ENCODE data around the gene IL1RAPL2.
"Not testable (repeated sequence)": the region's sequence is repeated elsewhere in the genome, so short reads cannot be mapped to it uniquely, and the experiment has no call there.

The IL1RAPL2 gene

DNA sequence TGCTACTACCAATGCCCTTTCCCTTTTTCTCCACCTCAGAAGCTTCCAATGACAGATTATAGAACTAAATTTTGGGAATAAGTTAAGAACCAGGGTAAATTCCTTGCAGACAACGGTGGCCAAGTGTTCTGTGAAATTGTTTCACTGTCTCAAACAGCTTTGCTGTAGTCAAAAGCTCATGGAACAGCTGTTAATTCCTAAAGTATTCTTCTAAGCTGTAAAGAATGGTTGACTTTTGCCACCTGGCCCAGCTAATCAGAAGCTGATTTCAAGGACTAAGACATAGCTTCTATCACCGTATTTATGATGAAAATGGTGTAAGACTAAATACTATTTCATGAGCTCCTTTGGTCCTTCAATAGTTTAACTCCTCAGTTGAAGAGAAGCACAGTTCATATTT is 297.5 kb downstream of the IL1RAPL2 start:
- DNase-seq: no peak

DNA sequence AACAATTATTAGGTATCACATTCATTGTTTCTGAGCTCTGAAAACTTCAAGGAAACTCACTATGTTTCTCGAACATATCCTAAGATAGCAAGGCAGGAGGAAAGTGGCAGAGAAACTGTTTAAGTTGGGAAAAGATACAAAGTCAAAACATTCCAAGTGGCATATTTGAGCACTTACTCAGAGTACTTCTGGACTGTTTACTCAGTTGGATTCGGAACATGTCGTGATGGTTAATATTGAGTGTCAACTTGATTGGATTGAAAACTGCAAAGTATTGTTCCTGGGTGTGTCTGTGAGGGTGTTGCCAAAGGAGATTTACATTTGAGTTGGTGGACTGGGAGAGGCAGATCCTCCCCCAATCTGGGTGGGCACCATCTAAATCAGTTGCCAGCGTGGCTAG is 298.3 kb downstream of the IL1RAPL2 start:
- no peak for DNase-seq

GRCh38 chrX:104877504-104877903 is 311.5 kb downstream of the IL1RAPL2 start:
- DNase-seq: no peak

DNA sequence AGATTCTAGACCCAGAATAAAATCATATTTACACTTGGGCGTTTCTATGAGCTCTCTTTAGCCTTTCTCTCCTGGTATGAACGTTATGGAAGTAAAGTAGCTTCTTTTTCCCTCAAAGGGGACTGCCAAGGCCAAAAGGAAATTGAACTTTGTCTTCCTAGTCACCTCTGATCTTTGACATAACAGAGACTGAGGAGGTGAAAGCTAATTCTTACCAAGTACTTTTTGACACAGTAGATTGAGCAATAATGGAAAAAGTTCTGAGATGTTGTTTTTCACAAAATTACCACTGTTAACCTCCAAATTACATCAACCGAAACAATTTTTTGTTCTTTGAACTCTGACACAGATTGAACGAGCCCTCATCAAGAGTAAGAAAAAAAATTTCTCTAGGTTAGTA is 336.1 kb downstream of the IL1RAPL2 start:
- DNase-seq: peak; percentile 7

DNA sequence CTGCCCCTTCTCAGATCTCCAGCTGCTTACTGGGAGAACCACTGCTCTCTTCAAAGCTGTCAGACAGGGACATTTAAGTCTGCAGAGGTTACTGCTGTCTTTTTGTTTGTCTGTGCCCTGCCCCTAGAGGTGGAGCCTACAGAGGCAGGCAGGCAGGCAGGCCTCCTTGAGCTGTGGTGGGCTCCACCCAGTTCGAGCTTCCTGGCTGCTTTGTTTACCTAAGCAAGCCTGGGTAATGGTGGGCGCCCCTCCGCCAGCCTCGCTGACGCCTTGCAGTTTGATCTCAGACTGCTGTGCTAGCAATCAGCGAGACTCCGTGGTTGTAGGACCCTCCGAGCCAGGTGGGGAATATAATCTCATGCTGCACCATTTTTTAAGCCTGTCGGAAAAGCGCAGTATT is 343.7 kb downstream of the IL1RAPL2 start:
- DNase-seq: not testable (repeated sequence)

GRCh38 chrX:104913348-104913747 is 347.3 kb downstream of the IL1RAPL2 start:
- DNase-seq: no peak

- DNase-seq: not testable (repeated sequence)
These were observed 348.7 kb downstream of the IL1RAPL2 start for GRCh38 chrX:104914686-104915085.

DNA sequence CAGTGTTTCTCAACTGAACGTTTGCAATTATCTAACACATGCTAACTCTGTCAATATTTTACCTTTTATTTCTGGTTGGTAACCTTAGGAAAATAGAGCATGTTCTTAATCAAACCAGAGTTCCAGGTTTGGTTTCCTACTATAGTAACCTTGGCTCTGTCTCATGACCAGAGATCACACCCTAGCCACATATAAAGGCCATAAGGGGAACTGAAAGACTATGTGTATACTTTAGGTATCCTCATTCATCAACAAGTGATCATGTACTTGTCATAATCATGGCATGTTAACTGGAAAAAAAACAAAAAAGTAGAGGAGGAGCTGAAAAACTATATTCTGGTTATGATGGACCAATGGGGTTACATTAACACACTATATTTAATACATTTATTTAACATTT is 352.1 kb downstream of the IL1RAPL2 start:
- no peak for DNase-seq

DNA sequence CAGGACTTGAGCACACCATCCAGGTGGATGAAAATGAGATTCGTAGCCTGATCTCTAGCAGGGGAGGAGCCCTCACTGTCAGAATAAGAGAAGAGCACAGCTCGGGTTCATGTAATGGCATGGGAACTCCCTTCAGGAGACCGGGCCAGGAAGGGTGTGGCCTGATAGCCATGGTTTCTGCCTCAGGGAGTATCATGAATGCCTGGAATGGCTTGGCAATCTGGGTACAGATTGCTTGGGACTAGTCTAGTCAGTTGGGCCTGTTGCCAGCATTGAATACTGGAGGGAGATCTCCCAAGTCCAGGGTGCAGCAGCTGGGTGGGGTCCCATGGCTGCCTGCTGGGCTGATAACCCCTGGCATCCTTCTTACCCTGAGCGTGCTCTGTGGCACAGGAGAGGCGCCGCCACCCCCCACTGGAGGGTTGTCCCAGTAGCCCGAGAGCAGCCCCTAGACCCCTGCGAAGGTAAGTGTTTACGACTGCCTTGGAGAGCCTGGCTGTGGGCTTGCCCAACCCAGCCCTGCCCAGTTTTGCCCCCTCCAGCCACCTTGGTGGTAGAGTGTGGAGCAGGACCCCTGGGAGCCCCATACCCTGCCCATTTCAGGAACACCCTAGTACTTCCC is 355.7 kb downstream of the IL1RAPL2 start:
- no peak for DNase-seq

- DNase-seq: peak; percentile 84
These were observed 356.2 kb downstream of the IL1RAPL2 start for GRCh38 chrX:104922206-104922621.

DNA sequence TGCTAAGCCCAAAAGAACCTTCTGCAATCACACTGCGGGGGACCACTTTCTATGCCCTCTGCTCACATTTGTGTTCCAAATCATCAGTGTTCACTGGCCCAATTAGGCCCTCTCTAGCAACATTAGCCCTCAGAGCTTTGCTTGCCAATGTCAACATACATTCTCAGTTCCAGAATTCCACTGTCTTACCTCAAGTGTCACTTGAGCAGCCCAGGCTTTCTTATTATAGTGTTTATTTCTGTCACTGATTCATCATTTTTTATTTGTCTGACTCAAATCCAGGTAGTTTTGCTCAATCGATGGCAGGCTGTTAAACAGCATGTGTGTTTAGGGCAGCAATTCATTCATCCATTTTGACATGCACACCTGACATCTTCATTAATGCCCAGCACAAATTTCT is 363.3 kb downstream of the IL1RAPL2 start:
- no peak for DNase-seq

- DNase-seq: no peak
These were observed 369.6 kb downstream of the IL1RAPL2 start for GRCh38 chrX:104935581-104935980.

- DNase-seq: no peak
These were observed 387.3 kb downstream of the IL1RAPL2 start for GRCh38 chrX:104953251-104953650.

GRCh38 chrX:104961926-104962325 is 395.9 kb downstream of the IL1RAPL2 start:
- no peak for DNase-seq

- no peak for DNase-seq
These were observed 402.2 kb downstream of the IL1RAPL2 start for GRCh38 chrX:104968241-104968640.

DNA sequence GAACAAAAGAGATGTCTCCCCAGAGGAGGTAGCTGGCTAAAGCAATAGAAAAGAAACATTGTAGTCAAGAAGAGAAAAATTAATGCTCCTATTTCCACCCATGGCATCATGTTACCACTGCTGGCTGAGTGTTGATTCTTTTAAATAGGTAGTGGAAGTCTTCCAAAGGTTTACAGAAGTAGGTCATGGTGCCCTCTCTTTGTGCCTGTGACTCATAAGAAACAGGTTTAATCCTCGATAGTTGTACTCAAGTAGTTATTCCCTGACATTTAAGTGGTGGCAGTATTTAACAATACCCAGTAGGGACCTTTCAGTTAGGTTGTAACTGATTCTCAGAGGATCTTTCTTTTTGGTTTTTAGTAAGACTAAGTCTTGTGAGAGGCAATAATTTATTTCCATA is 406.7 kb downstream of the IL1RAPL2 start:
- no peak for DNase-seq

DNA sequence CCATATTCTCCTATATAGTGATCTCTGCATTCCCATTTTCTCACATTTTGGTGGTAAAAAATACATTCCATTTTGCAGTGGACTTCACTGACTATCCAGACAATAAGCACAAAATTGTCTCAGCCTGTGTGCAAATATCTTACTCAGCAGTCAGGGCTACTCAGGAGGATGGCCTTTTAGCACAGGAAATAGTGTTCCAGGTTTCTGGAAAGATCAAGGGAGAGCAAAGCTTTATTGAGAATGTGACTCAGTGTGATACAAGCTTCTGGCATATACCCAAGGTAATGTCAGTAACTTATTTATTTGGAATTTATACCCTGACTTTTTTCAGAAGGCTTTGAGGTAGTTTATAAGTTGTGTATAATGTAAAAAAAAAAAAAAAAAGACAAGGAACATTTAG is 421.1 kb downstream of the IL1RAPL2 start:
- no peak for DNase-seq

- no peak for DNase-seq
These were observed 422.0 kb downstream of the IL1RAPL2 start for GRCh38 chrX:104988038-104988437.

DNA sequence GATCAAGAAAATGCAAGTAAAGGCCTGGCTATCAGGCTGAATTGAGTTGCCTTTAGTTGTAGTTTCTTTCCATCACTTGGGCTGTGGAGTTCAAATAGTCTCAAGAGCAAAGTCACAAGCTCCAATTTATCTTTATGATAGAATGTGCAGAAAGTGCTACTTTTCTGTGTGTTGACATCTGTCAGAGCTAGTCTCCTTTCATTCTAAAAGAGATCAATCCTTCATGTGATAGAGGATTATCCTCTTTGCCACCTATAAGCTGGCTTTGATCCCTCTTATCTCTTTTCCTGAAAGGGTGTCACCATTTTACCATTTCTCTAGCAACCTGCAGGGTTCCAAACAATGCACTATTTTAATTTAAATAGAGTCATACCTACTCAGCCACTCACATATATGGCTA is 429.5 kb downstream of the IL1RAPL2 start:
- DNase-seq: no peak

DNA sequence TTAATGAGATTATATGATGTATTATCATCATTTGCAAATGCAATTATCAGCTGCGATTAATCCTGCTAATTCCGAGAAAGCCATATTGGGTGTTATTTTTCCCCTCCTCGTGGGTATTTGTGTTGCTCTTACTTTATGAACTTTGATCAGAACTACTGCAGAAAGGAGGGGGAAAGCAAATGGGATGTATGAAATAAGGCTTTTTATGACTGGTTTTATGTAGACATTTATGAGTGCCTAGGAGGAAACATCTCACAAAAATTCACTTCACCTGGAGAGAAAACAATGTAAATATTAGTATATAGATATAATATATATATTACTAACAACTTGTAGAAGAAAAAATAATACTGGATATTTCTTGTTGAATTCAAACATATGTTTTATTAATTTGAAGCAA is 440.1 kb downstream of the IL1RAPL2 start:
- DNase-seq: no peak

GRCh38 chrX:105006996-105007395 is 441.0 kb downstream of the IL1RAPL2 start:
- no peak for DNase-seq

DNA sequence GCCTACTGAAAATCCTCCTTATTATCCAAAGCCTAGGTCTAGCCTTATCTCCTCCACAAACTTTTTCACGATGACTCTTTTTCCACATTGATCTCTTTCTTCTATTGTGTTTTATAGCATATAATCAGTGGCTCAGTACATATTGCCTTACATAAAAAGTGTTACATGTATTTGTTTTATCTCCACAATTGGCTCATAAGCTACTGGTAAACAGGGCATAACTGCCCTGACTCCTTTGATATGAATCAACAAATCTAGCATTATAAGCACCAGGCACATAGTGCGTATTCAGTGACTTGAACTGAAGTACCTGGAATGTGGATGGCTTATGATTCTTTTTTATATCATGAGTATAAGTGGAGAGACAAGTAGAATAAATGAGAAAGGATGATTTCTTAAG is 447.7 kb downstream of the IL1RAPL2 start:
- no peak for DNase-seq

DNA sequence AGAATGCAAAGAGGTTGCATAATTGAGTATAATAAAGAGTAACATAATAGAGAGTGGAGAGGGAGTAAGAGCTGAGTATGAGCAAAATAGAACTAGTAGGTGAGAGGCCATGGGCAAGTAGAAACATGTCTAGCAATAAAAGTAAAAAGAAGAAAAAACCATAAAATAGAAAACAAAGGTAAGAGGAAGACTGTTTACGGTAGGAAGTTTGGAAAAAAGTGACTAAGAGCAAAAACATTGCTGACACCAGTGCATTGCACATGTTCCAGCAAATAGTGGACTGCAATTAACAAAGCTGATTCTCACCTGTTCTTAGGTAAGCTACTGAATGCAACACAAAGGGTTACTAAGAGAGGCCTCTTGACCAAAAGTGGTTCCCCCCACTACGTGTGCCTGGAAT is 451.6 kb downstream of the IL1RAPL2 start:
- DNase-seq: no peak

DNA sequence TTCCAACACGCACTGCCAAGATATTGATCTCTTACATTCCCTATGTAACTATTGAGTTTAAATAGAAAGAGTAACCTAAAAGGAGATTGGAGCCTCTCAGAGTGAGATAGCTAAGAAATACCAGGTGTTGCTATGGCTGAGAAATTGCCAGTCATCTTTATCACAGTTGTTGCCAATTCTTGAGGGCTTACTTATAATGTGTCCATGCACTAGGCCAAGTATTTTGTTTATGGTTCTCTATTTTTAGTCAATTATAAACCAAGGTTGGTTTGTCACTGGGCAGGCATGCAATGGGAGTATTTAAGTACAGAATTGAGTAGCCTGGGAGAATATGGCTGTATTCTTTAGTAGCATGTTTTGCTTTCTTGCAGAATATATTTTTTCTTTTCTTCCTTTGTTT is 452.9 kb downstream of the IL1RAPL2 start:
- no peak for DNase-seq

GRCh38 chrX:105028962-105029361 is 463.0 kb downstream of the IL1RAPL2 start:
- not testable (repeated sequence) for DNase-seq
